ENCODE data around the gene MGLL.

DNA sequence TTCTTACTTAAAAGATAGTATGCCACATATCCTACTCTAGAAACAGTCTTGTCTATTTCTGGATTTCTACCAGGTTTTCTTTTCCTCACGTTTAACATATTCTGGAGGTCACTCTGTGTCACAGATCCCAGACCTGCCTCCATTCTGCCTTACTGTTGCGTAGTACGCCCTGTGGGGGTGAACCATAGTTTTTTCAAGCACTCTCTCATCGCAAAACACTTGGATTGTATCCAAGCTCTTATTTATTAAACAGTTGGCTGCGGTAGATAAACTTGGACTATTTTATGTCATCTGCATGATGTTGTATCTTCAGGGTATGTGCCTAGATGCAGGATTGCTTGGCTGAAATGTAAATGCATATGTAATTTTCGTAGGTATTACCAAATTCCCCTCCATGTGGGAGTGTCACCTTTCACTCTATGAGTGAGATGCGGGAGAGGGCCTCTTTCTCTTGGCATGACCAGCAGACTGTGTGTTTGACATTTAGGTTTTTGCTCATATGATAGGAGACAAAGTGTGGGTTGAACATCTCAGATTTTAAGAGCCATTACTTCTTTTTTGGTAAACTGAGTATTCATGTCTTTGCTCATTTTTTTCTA lies 93.8 kb downstream of the MGLL start:
- TF ChIP-seq, protein P1, sequence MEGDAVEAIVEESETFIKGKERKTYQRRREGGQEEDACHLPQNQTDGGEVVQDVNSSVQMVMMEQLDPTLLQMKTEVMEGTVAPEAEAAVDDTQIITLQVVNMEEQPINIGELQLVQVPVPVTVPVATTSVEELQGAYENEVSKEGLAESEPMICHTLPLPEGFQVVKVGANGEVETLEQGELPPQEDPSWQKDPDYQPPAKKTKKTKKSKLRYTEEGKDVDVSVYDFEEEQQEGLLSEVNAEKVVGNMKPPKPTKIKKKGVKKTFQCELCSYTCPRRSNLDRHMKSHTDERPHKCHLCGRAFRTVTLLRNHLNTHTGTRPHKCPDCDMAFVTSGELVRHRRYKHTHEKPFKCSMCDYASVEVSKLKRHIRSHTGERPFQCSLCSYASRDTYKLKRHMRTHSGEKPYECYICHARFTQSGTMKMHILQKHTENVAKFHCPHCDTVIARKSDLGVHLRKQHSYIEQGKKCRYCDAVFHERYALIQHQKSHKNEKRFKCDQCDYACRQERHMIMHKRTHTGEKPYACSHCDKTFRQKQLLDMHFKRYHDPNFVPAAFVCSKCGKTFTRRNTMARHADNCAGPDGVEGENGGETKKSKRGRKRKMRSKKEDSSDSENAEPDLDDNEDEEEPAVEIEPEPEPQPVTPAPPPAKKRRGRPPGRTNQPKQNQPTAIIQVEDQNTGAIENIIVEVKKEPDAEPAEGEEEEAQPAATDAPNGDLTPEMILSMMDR (IDR thresholded peaks at IDR 0.05; ENCODE audit: low read depth, low read length, missing input control): no peak
- TF ChIP-seq SP1 (IDR thresholded peaks at IDR 0.05) (no peak), YY1 (IDR thresholded peaks at IDR 0.05) (no peak)
- TF ChIP-seq, protein P2, sequence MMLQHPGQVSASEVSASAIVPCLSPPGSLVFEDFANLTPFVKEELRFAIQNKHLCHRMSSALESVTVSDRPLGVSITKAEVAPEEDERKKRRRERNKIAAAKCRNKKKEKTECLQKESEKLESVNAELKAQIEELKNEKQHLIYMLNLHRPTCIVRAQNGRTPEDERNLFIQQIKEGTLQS (IDR thresholded peaks at IDR 0.05): no peak
